Measurements from ENCODE around the gene UBALD1.

DNA sequence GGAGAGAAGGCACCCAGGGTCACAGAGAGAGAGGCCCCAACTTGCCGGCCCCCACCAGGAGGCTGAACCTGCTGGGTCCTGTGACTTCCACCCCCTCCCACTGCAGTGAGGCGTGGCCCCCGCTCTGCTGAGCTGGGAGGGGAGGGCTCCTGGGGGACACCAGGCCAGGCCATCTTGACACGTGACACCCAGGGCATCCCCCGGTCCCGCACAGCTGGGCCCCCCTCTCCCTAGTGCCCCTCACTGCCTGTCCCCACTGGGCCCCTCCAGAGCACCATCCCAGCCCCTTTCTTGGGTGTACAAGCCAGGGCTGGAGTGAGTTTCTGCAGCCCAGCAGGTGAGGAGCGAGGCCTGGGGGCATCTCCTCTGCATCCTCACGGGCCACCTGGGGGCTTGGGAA lies 12.4 kb downstream of the UBALD1 start:
- TF ChIP-seq, protein P1, sequence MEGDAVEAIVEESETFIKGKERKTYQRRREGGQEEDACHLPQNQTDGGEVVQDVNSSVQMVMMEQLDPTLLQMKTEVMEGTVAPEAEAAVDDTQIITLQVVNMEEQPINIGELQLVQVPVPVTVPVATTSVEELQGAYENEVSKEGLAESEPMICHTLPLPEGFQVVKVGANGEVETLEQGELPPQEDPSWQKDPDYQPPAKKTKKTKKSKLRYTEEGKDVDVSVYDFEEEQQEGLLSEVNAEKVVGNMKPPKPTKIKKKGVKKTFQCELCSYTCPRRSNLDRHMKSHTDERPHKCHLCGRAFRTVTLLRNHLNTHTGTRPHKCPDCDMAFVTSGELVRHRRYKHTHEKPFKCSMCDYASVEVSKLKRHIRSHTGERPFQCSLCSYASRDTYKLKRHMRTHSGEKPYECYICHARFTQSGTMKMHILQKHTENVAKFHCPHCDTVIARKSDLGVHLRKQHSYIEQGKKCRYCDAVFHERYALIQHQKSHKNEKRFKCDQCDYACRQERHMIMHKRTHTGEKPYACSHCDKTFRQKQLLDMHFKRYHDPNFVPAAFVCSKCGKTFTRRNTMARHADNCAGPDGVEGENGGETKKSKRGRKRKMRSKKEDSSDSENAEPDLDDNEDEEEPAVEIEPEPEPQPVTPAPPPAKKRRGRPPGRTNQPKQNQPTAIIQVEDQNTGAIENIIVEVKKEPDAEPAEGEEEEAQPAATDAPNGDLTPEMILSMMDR (IDR thresholded peaks at IDR 0.05) = no peak
- no peak for TF ChIP-seq POLR2A (IDR thresholded peaks at IDR 0.05)
